ENCODE results near the gene DEUP1.

- no peak for TF ChIP-seq CTCF (conservative IDR thresholded peaks at IDR 0.05 in 1 of 2, IDR thresholded peaks at IDR 0.05 in 1 of 2; ENCODE audit: extremely low read depth in 1 of 2, insufficient read depth in 1 of 2, low read depth in 1 of 2, low read length in 2 of 2)
- no peak for TF ChIP-seq EZH2 (IDR thresholded peaks at IDR 0.05; ENCODE audit: borderline replicate concordance, low read length)
Observed at GRCh38 chr11:93324500-93324899, 6.0 kb upstream of the DEUP1 start.
